ENCODE results near the gene IQSEC1. TPM values are rescaled to one million over a fixed set of nuclear protein-coding genes. Genes with fewer than 3 reads are reported as not detected.
A peak's percentile ranks its signal among the peaks of the same experiment; 100 is the strongest.

IQSEC1 gene
- total and polyA plus RNA-seq, 9 of the 15 experiments (the other 6 are each of a cell fraction or from before 2014, with no cell fraction given): 0.56 to 39.0 (median 6.8) TPM

DNA sequence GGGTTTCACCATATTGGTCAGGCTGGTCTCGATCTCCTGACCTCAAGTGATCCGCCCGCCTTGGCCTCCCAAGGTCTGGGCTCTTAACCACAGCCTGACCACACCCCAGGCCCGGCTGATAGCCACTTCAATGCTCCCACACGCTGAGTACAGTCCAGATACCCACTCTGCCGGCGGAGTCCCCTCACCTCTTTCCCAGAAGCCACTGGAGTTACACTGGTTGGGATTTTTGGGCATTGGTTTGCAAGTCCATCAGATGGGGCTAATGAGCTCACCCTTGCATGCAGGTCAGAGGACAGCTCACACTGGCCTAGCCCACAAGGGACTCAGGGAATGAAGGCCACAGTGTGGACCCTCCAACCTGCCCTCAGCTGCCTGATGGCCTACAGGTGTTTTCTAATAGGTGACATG is 60.1 kb downstream of the IQSEC1 start (continued):
- no peak for TF ChIP-seq CHD7 (IDR thresholded peaks at IDR 0.05; ENCODE audit: low read depth, low read length)
- TF ChIP-seq ZNF583 (CRISPR knock-in tag; IDR thresholded peaks at IDR 0.05): 0 out of 2 replicates have a peak, but pooled peaks have one; percentile 10
- no peak for TF ChIP-seq ZNF77 (CRISPR knock-in tag; IDR thresholded peaks at IDR 0.05)
- TF ChIP-seq, protein P1, sequence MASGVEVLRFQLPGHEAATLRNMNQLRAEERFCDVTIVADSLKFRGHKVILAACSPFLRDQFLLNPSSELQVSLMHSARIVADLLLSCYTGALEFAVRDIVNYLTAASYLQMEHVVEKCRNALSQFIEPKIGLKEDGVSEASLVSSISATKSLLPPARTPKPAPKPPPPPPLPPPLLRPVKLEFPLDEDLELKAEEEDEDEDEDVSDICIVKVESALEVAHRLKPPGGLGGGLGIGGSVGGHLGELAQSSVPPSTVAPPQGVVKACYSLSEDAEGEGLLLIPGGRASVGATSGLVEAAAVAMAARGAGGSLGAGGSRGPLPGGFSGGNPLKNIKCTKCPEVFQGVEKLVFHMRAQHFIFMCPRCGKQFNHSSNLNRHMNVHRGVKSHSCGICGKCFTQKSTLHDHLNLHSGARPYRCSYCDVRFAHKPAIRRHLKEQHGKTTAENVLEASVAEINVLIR (CRISPR knock-in tag; IDR thresholded peaks at IDR 0.05): no peak
- no peak for TF ChIP-seq NCOA4 (IDR thresholded peaks at IDR 0.05; ENCODE audit: partially characterized antibody)
- TF ChIP-seq IRF1 (CRISPR knock-in tag; IDR thresholded peaks at IDR 0.05; ENCODE audit: borderline replicate concordance): no peak
- no peak for TF ChIP-seq BHLHE40 (IDR thresholded peaks at IDR 0.05; ENCODE audit: low read length)
- TF ChIP-seq POLR3G (IDR thresholded peaks at IDR 0.05; ENCODE audit: extremely low read depth, insufficient read length, insufficient replicate concordance): no peak
- TF ChIP-seq SIX5 (IDR thresholded peaks at IDR 0.05; ENCODE audit: borderline replicate concordance in 1 of 2, insufficient read depth in 1 of 2, low read depth in 1 of 2, low read length in 2 of 2): no peak
- no peak for TF ChIP-seq CHD2 (IDR thresholded peaks at IDR 0.05; ENCODE audit: low read depth, low read length)
- TF ChIP-seq ZNF57 (CRISPR knock-in tag; IDR thresholded peaks at IDR 0.05): no peak
- TF ChIP-seq PHF20 (IDR thresholded peaks at IDR 0.05; ENCODE audit: partially characterized antibody): no peak
- TF ChIP-seq ETV5 (CRISPR knock-in tag; IDR thresholded peaks at IDR 0.05; ENCODE audit: low read depth): no peak
- no peak for TF ChIP-seq KLF6 (CRISPR knock-in tag; IDR thresholded peaks at IDR 0.05; ENCODE audit: borderline replicate concordance)
- no peak for TF ChIP-seq ZBTB8A (IDR thresholded peaks at IDR 0.05; ENCODE audit: partially characterized antibody)
- TF ChIP-seq NCOA6 (IDR thresholded peaks at IDR 0.05): no peak
- no peak for TF ChIP-seq XRCC5 (IDR thresholded peaks at IDR 0.05; ENCODE audit: low read depth, low read length)
- peak; percentile 49 for TF ChIP-seq ARID1B (IDR thresholded peaks at IDR 0.05)
